ENCODE data around the gene GLB1L3. TPM values are rescaled to one million over a fixed set of nuclear protein-coding genes. Genes with fewer than 3 reads are reported as not detected.

GLB1L3 gene
- total RNA-seq, 3 donors from 2014 or later (not counting 1 experiment from before 2014, with no cell fraction given), result 0.38 TPM; not detected in 2

DNA sequence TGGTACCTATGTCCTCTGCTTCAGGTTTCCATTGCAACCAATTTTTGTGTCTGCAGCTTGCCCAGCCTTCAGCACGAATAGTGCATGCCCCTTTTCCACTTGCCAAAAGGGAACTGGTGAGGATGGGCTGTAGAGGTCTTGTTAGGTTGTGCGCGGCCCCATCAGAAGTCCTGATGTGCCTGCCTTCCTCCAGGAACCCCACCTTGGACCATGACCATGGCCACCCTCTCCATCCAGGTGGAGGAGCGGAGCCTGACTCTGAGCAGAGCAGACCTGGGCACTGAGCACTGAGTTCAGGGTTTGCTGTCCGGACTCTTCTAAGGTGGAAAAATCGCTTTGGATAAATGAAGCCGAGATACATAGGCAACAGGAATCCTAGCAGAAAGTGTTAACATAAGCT is 62.5 kb downstream of the GLB1L3 start:
- Mint-ChIP-seq H3K9me3 (no peaks in the 10 kb centered on the region), H3K27me3 (ENCODE audit: low read depth in 2 of 2) (peaks cover 14 to 32% of the 10 kb centered on the region in 2 donors), H3K4me1 (no peaks in the 10 kb centered on the region), H3K4me3 (no peak overlapping the region), H3K27ac (no peak overlapping the region), H3K36me3 (no peaks in the 10 kb centered on the region)
- DNase-seq (no peak), ATAC-seq (no peak)
- intact Hi-C loops (cut with micrococcal nuclease), result no loop called here
- 91% methylated on average over 7 of the region's 7 CpGs for WGBS (ENCODE audit: insufficient coverage)
- TF ChIP-seq, protein P1, sequence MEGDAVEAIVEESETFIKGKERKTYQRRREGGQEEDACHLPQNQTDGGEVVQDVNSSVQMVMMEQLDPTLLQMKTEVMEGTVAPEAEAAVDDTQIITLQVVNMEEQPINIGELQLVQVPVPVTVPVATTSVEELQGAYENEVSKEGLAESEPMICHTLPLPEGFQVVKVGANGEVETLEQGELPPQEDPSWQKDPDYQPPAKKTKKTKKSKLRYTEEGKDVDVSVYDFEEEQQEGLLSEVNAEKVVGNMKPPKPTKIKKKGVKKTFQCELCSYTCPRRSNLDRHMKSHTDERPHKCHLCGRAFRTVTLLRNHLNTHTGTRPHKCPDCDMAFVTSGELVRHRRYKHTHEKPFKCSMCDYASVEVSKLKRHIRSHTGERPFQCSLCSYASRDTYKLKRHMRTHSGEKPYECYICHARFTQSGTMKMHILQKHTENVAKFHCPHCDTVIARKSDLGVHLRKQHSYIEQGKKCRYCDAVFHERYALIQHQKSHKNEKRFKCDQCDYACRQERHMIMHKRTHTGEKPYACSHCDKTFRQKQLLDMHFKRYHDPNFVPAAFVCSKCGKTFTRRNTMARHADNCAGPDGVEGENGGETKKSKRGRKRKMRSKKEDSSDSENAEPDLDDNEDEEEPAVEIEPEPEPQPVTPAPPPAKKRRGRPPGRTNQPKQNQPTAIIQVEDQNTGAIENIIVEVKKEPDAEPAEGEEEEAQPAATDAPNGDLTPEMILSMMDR (IDR thresholded peaks at IDR 0.05), result no peak
- Histone ChIP-seq H3K9me3 (ENCODE audit: control insufficient read depth, insufficient read depth, low read length) (no peaks in the 10 kb centered on the region), H3K27ac (ENCODE audit: low read length) (no peak overlapping the region), H3K4me3 (ENCODE audit: low read length) (no peak overlapping the region), H3K4me1 (ENCODE audit: control insufficient read depth, insufficient read depth, low read length) (no peaks in the 10 kb centered on the region), H3K36me3 (ENCODE audit: control insufficient read depth, insufficient read depth, low read length) (no peaks in the 10 kb centered on the region), H3K27me3 (ENCODE audit: control insufficient read depth, insufficient read depth, low read length) (no peaks in the 10 kb centered on the region)

DNA sequence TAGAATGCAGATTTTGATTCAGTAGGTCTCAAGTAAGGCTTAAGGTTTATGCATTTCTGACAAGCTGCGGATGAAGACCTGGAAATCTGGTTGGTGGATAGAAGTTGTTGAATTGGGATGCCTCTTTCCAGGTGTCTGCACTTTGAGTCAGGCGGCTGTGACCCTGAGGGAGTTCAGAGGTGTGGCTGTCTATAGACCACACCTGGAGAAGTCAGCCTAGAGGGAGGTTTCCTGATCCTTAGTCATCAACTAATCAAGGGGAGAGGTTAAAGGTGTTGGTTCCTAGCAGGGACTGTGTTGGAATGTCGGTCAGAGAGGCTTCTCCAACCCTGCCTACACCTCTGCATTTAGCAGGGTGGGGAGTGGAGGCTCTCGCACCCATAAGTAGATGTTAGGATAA is 63.6 kb downstream of the GLB1L3 start:
- H3K27ac ChIP-seq (ENCODE audit: low read length), result no peak overlapping the region
- H3K4me1 ChIP-seq (ENCODE audit: control insufficient read depth, insufficient read depth, low read length), result no peaks in the 10 kb centered on the region
- TF ChIP-seq, protein P1 (IDR thresholded peaks at IDR 0.05), result no peak
- DNase-seq (no peak), ATAC-seq (no peak)
- no peaks in the 10 kb centered on the region for H3K27me3 ChIP-seq (ENCODE audit: control insufficient read depth, insufficient read depth, low read length)
- intact Hi-C loops (cut with micrococcal nuclease), result no loop called here
- WGBS (ENCODE audit: insufficient coverage), result 93% methylated on average over 4 of the region's 4 CpGs
- no peak overlapping the region for H3K4me3 Mint-ChIP-seq
- H3K4me1 Mint-ChIP-seq, result no peaks in the 10 kb centered on the region
- no peaks in the 10 kb centered on the region for H3K9me3 Mint-ChIP-seq
- H3K27ac Mint-ChIP-seq, result no peak overlapping the region
- no peaks in the 10 kb centered on the region for H3K36me3 ChIP-seq (ENCODE audit: control insufficient read depth, insufficient read depth, low read length)
- no peaks in the 10 kb centered on the region for H3K36me3 Mint-ChIP-seq
- peaks cover 9 to 24% of the 10 kb centered on the region in 2 donors for H3K27me3 Mint-ChIP-seq (ENCODE audit: low read depth in 2 of 2)
- H3K9me3 ChIP-seq (ENCODE audit: control insufficient read depth, insufficient read depth, low read length), result no peaks in the 10 kb centered on the region
- no peak overlapping the region for H3K4me3 ChIP-seq (ENCODE audit: low read length)

DNA sequence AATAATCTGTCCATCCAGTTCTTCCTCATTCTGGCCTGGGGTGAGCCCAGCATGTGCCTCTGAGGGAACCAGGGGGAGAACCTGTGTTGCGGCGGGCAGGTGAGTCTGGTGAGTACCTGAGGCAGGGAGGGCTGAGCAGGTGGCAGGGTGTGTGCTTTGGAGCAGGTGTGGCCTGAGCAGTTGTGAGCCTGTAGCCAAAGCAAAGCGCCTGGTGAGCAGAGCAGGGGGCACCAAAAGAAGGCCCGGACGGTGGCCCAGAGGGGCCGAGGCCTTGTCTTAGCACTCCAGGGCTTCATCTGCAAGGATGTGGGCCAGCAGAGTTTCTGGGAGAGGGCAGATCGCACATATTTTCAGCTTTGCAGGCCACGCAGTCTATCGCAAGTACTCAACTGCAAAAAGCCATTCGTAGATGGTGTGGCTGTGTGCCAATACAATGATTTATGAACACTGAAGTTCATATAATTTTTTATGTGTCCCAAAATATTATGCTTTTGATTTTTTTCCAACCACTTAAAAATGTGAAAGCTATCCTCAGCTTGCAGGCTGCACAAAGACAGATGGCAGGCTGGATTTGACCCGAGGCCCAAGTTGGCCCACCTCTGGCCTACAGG is 64.3 kb downstream of the GLB1L3 start:
- H3K36me3 ChIP-seq (ENCODE audit: control insufficient read depth, insufficient read depth, low read length), result no peaks in the 10 kb centered on the region
- ATAC-seq, result no peak
- H3K9me3 ChIP-seq (ENCODE audit: control insufficient read depth, insufficient read depth, low read length), result no peaks in the 10 kb centered on the region
- H3K4me3 Mint-ChIP-seq, result no peak overlapping the region
- no peak overlapping the region for H3K27ac Mint-ChIP-seq
- no peaks in the 10 kb centered on the region for H3K36me3 Mint-ChIP-seq
- H3K9me3 Mint-ChIP-seq, result no peaks in the 10 kb centered on the region
- no peaks in the 10 kb centered on the region for H3K27me3 ChIP-seq (ENCODE audit: control insufficient read depth, insufficient read depth, low read length)
- intact Hi-C loops (cut with micrococcal nuclease), result no loop called here
- H3K27ac ChIP-seq (ENCODE audit: low read length), result no peak overlapping the region
- H3K4me1 ChIP-seq (ENCODE audit: control insufficient read depth, insufficient read depth, low read length), result no peaks in the 10 kb centered on the region
- 88% methylated on average over 11 of the region's 11 CpGs for WGBS (ENCODE audit: insufficient coverage)
- TF ChIP-seq, protein P1 (IDR thresholded peaks at IDR 0.05), result no peak
- H3K4me1 Mint-ChIP-seq, result no peaks in the 10 kb centered on the region
- H3K4me3 ChIP-seq (ENCODE audit: low read length), result no peak overlapping the region
- DNase-seq, result no peak
- H3K27me3 Mint-ChIP-seq (ENCODE audit: low read depth in 2 of 2), result peaks cover 2 to 17% of the 10 kb centered on the region in 2 donors
